Loucy (cell line): ENCODE measurements around the gene SHB.
A peak's percentile ranks its signal among the peaks of the same experiment; 100 is the strongest.
"Not testable (repeated sequence)": the region's sequence is repeated elsewhere in the genome, so short reads cannot be mapped to it uniquely, and the experiment has no call there.

Experiments
- H2AFZ ChIP-seq: fragments of 200-600 bp; sonication (generic); 2 replicates; pipeline ENCODE4 v1.6.0; 2016; ENCODE audit warnings: antibody characterized with exemption, mild to moderate bottlenecking, low read length, moderate library complexity
- H3F3A ChIP-seq: fragments of 200-600 bp; 2 replicates; pipeline ENCODE4 v1.6.0; 2016; ENCODE audit warnings: antibody characterized with exemption, low read depth, mild to moderate bottlenecking
- H3K27me3 ChIP-seq: fragments of 200-600 bp; sonication (generic); 2 replicates; pipeline ENCODE4 v1.6.1; 2014; ENCODE audit warnings: low read length, mild to moderate bottlenecking; ENCODE audit not compliant: insufficient read depth, poor library complexity, severe bottlenecking
- H3K36me3 ChIP-seq: fragments of 200-600 bp; sonication (generic); 2 replicates; pipeline ENCODE4 v1.6.1; 2016; ENCODE audit warnings: low read length; ENCODE audit not compliant: insufficient read depth
- H3K4me1 ChIP-seq: fragments of 200-600 bp; sonication (generic); 2 replicates; pipeline ENCODE4 v1.5.1; 2014; ENCODE audit warnings: low read length, mild to moderate bottlenecking; ENCODE audit not compliant: insufficient read depth, poor library complexity, severe bottlenecking
- H3K4me2 ChIP-seq: fragments of 200-600 bp; sonication (generic); 2 replicates; pipeline ENCODE4 v1.6.0; 2014; ENCODE audit warnings: antibody characterized with exemption, low read length, low read depth, mild to moderate bottlenecking; ENCODE audit not compliant: poor library complexity, severe bottlenecking
- H3K4me3 ChIP-seq: fragments of 200-600 bp; sonication (generic); 2 replicates; pipeline ENCODE4 v1.5.1; 2014; ENCODE audit warnings: low read length, mild to moderate bottlenecking, mixed read lengths; ENCODE audit not compliant: poor library complexity, severe bottlenecking
- H3K79me2 ChIP-seq: fragments of 200-600 bp; sonication (generic); 2 replicates; pipeline ENCODE4 v1.6.1; 2014; ENCODE audit warnings: low read length; ENCODE audit not compliant: insufficient read depth
- H3K9ac ChIP-seq: fragments of 200-600 bp; sonication (generic); 2 replicates; pipeline ENCODE4 v1.6.0; 2014; ENCODE audit warnings: mild to moderate bottlenecking, low read depth, low read length, moderate library complexity; ENCODE audit not compliant: poor library complexity, severe bottlenecking
- H3K9me2 ChIP-seq: fragments of 200-600 bp; sonication (generic); replicated peaks from 2 replicates; pipeline ENCODE4 v1.6.1; 2016; ENCODE audit warnings: low read depth, low read length, mixed read lengths
- H3K9me3 ChIP-seq: fragments of 200-600 bp; sonication (generic); 2 replicates; pipeline ENCODE4 v1.6.1; 2014; ENCODE audit warnings: mild to moderate bottlenecking, antibody characterized with exemption, low read length, low read depth; ENCODE audit not compliant: insufficient read depth
- H4K20me1 ChIP-seq: fragments of 200-600 bp; sonication (generic); 2 replicates; pipeline ENCODE4 v1.6.0; 2014; ENCODE audit warnings: antibody characterized with exemption, low read length, mild to moderate bottlenecking; ENCODE audit not compliant: insufficient read depth, poor library complexity, severe bottlenecking
- CTCF ChIP-seq: fragments of 200-600 bp; sonication (generic); conservative IDR thresholded peaks from 2 replicates; pipeline ENCODE4 v1.5.1; 2014; ENCODE audit warnings: mild to moderate bottlenecking, antibody characterized with exemption, low read length
- EZH2phosphoT487 ChIP-seq: fragments of 200-600 bp; IDR thresholded peaks from 2 replicates; pipeline ENCODE4 v1.6.1; 2018; ENCODE audit warnings: antibody characterized with exemption, mild to moderate bottlenecking, moderate library complexity, borderline replicate concordance

The SHB gene

GRCh38 chr9:37913480-37914153, 155.4 kb downstream of the SHB start:
- Histone ChIP-seq H3K9me2 (no peaks in the 10 kb centered on the region), H3K9me3 (no peaks in the 10 kb centered on the region), H3K79me2 (no peaks in the 10 kb centered on the region), H2AFZ (0 out of 2 replicates have a peak overlapping the region, but pooled peaks have one; percentile 42), H3K36me3 (no peaks in the 10 kb centered on the region), H3K4me3 (no peak overlapping the region), H3F3A (no peaks in the 10 kb centered on the region), H4K20me1 (no peaks in the 10 kb centered on the region), H3K9ac (no peak overlapping the region), H3K27me3 (no peaks in the 10 kb centered on the region), H3K4me2 (no peak overlapping the region), H3K4me1 (no peaks in the 10 kb centered on the region)
- peak; percentile 99 for TF ChIP-seq CTCF
- no peak for TF ChIP-seq EZH2phosphoT487

GRCh38 chr9:37911271-37911681, 157.8 kb downstream of the SHB start:
- Histone ChIP-seq H3K4me1 (no peaks in the 10 kb centered on the region), H2AFZ (no peak overlapping the region), H3K9me2 (no peaks in the 10 kb centered on the region), H3K4me3 (no peak overlapping the region), H3K36me3 (no peaks in the 10 kb centered on the region), H4K20me1 (no peaks in the 10 kb centered on the region), H3K79me2 (no peaks in the 10 kb centered on the region), H3K4me2 (no peak overlapping the region), H3K9me3 (no peaks in the 10 kb centered on the region), H3K27me3 (no peaks in the 10 kb centered on the region), H3K9ac (no peak overlapping the region), H3F3A (no peaks in the 10 kb centered on the region)
- TF ChIP-seq CTCF (no peak), EZH2phosphoT487 (no peak)

- Histone ChIP-seq H3K4me2 (no peak overlapping the region), H3F3A (no peaks in the 10 kb centered on the region), H3K27me3 (no peaks in the 10 kb centered on the region), H3K79me2 (no peaks in the 10 kb centered on the region), H3K36me3 (no peaks in the 10 kb centered on the region), H3K9me2 (no peaks in the 10 kb centered on the region), H3K9me3 (no peaks in the 10 kb centered on the region), H3K4me1 (no peaks in the 10 kb centered on the region), H4K20me1 (no peaks in the 10 kb centered on the region), H3K9ac (no peak overlapping the region), H3K4me3 (no peak overlapping the region), H2AFZ (no peak overlapping the region)
- TF ChIP-seq EZH2phosphoT487, result no peak
- no peak for TF ChIP-seq CTCF
Observed at GRCh38 chr9:37910271-37910670, 158.8 kb downstream of the SHB start.

DNA sequence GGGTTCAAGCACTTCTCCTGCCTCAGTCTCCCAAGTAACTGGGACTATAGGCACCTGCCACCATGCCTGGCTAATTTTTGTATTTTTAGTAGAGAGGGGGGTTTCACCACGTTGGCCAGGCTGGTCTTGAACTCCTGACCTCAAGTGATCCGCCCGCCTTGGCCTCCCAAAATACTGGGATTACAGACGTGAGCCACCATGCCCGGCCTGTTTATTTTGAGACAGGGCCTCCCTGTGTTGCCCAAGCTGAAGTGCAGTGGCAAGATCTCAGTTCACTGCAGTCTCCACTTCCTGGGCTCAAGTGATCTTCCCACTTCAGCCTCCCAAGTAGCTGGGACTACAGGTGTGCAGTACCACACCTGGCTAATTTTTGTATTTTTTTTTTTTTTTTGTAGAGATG, 159.2 kb downstream of the SHB start:
- not testable (repeated sequence) for H3K9me3 ChIP-seq, H3K4me3 ChIP-seq, H3K27me3 ChIP-seq, H3K9me2 ChIP-seq, H4K20me1 ChIP-seq, H3K9ac ChIP-seq, H3F3A ChIP-seq, H3K79me2 ChIP-seq, H3K4me2 ChIP-seq, H3K36me3 ChIP-seq, H3K4me1 ChIP-seq, H2AFZ ChIP-seq
